Measurements from ENCODE around the gene ENOX1. TPM values are rescaled to one million over a fixed set of nuclear protein-coding genes. Genes with fewer than 3 reads are reported as not detected.

ENOX1 gene
- total and polyA plus RNA-seq, 3 donors from 2014 or later: 11.0 to 14.2 (median 11.5) TPM

DNA sequence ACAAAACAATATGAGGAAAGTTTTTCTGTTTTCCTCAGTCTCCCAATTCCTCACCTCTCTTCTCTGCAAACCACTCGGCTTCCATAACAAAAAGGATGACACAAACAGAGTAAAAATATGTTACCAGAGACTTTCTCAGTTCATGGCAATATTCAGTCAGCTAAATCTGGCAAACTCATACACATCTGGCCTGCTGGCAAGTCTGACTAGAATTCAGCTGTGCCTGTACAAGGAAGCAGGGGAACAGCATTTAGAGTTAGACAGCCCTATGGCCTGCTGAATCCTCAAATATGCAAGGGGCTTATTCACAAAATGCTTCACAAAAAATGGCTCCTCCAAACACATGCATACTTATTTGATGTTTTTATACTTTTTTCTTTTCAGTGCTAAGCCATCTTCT lies 227.8 kb downstream of the ENOX1 start:
- H3K4me3 ChIP-seq: no peak overlapping the region
- H3K9me3 ChIP-seq: no peaks in the 10 kb centered on the region
- H3K4me1 ChIP-seq: no peaks in the 10 kb centered on the region
- no peak overlapping the region for H3K27ac ChIP-seq
- H3K27me3 ChIP-seq: no peaks in the 10 kb centered on the region
- intact Hi-C loops (cut with DNase I; ENCODE audit: low total_unique reads): no loop called here
- no peaks in the 10 kb centered on the region for H3K36me3 ChIP-seq (ENCODE audit: low read depth, missing control alignments)
- TF ChIP-seq, protein P1, sequence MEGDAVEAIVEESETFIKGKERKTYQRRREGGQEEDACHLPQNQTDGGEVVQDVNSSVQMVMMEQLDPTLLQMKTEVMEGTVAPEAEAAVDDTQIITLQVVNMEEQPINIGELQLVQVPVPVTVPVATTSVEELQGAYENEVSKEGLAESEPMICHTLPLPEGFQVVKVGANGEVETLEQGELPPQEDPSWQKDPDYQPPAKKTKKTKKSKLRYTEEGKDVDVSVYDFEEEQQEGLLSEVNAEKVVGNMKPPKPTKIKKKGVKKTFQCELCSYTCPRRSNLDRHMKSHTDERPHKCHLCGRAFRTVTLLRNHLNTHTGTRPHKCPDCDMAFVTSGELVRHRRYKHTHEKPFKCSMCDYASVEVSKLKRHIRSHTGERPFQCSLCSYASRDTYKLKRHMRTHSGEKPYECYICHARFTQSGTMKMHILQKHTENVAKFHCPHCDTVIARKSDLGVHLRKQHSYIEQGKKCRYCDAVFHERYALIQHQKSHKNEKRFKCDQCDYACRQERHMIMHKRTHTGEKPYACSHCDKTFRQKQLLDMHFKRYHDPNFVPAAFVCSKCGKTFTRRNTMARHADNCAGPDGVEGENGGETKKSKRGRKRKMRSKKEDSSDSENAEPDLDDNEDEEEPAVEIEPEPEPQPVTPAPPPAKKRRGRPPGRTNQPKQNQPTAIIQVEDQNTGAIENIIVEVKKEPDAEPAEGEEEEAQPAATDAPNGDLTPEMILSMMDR (IDR thresholded peaks at IDR 0.05): no peak
- no peak for TF ChIP-seq POLR2A (IDR thresholded peaks at IDR 0.05)
- 85 to 88% methylated on average over 1 of the region's 1 CpG for WGBS, 2 donors
- no peak for DNase-seq

DNA sequence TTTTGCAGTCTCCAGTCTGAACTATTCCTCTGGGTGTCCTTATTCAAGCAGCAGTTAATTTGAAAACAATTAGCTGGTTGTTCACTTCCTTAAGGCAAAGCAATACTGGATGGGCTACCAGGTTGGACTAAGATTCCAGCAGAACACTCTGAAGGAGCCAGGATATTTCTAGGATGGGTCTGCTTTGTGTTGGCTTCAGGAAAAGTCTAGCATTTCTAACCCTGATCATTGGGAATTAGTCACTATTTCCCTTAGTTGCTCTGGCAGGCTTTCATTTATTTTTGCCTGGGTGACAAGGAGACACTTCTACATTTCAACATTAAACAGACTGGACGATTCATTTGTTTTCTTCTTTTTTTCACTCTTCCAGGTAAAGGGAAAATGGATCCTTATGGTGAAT lies 228.4 kb downstream of the ENOX1 start:
- H3K27me3 ChIP-seq: no peaks in the 10 kb centered on the region
- H3K36me3 ChIP-seq (ENCODE audit: low read depth, missing control alignments): no peaks in the 10 kb centered on the region
- intact Hi-C loops (cut with DNase I; ENCODE audit: low total_unique reads): no loop called here
- no peaks in the 10 kb centered on the region for H3K9me3 ChIP-seq
- no peak for DNase-seq
- 83 to 90% methylated on average over 1 of the region's 1 CpG for WGBS, 2 donors
- no peaks in the 10 kb centered on the region for H3K4me1 ChIP-seq
- H3K27ac ChIP-seq: no peak overlapping the region
- no peak overlapping the region for H3K4me3 ChIP-seq
- TF ChIP-seq, protein P1 (IDR thresholded peaks at IDR 0.05): no peak
- no peak for TF ChIP-seq POLR2A (IDR thresholded peaks at IDR 0.05)

DNA sequence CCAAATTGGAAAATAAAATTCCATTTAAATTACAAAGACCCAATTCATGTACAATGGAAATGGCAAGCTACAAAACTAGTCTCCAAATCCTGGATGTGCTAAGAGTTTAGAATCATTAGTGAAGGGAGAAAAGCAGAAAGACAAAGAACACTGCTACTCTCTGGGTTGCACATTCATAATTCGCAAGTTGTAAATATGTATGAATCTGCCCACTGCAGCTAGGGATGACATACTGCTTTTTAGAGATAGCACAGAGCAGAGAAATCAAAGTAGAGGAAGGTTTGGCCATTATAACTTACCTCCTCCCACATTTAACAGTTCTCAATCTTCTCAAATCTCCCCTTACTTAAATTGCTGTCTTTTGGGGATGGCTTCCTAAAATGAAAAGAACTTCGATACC lies 231.1 kb downstream of the ENOX1 start:
- H3K4me1 ChIP-seq: no peaks in the 10 kb centered on the region
- H3K4me3 ChIP-seq: no peak overlapping the region
- no peak for DNase-seq
- no peaks in the 10 kb centered on the region for H3K36me3 ChIP-seq (ENCODE audit: low read depth, missing control alignments)
- TF ChIP-seq, protein P1 (IDR thresholded peaks at IDR 0.05): no peak
- no peak for TF ChIP-seq POLR2A (IDR thresholded peaks at IDR 0.05)
- 85 to 96% methylated on average over 2 of the region's 2 CpGs for WGBS, 2 donors
- H3K27ac ChIP-seq: no peak overlapping the region
- intact Hi-C loops (cut with DNase I; ENCODE audit: low total_unique reads): no loop called here
- no peaks in the 10 kb centered on the region for H3K27me3 ChIP-seq
- no peaks in the 10 kb centered on the region for H3K9me3 ChIP-seq

DNA sequence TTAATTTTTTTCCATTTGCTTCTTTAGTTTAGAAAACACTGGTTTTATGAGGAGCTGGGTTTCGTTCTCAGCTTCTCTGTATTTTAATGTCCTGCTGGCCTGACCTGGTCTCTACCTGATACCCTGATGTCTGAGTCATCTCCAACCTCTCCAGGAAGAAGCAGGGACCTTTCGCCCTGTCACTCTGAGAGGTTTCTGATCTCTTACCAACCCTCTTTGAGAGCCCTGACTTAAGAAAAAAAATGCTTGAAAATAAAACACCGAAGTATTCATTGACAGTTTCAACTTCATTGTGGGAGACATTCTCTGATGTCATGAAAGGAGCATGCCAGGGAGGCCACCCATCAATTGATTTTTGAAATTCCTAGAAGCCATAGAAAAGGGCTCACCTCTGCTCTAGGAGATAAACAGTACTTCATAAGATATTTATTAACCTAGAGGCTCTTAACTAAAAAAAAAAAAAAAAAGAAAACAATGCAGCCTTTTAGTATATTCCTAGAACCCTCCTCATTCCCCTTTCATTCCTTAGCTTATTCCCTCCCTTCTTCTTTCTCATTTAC lies 234.8 kb downstream of the ENOX1 start:
- WGBS, 2 donors: 90 to 92% methylated on average over 3 of the region's 3 CpGs
- no peak overlapping the region for H3K4me3 ChIP-seq
- DNase-seq: no peak
- intact Hi-C loops (cut with DNase I; ENCODE audit: low total_unique reads): no loop called here
- H3K27ac ChIP-seq: no peak overlapping the region
- no peak for TF ChIP-seq POLR2A (IDR thresholded peaks at IDR 0.05)
- TF ChIP-seq, protein P1 (IDR thresholded peaks at IDR 0.05): no peak
- no peaks in the 10 kb centered on the region for H3K36me3 ChIP-seq (ENCODE audit: low read depth, missing control alignments)
- no peaks in the 10 kb centered on the region for H3K27me3 ChIP-seq
- H3K9me3 ChIP-seq: no peaks in the 10 kb centered on the region
- peaks cover 2% of the 10 kb centered on the region for H3K4me1 ChIP-seq

DNA sequence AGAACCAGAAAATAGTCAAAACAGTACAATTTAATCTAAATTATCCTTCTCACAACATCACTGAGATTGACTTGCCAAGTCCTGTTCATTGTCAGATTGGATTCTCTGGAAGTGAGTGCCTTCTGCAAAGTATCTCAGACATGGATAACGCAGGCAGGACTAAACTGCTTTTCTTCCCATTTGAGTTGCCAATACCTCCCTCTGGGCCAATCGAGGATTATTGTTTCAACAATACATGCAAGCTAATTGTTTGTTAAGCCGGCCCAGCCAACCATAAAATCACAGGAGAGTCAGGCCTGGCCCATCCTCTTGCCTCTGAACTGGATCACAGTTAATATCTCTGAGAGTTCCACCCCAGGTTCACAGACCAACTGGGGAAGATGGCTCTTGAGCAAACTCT lies 240.0 kb downstream of the ENOX1 start:
- WGBS, 2 donors: 53 to 62% methylated on average over 3 of the region's 3 CpGs
- intact Hi-C loops (cut with DNase I; ENCODE audit: low total_unique reads): no loop called here
- TF ChIP-seq, protein P1 (IDR thresholded peaks at IDR 0.05): no peak
- no peak for TF ChIP-seq POLR2A (IDR thresholded peaks at IDR 0.05)
- no peak for DNase-seq
- Histone ChIP-seq H3K4me1 (peaks cover 23% of the 10 kb centered on the region), H3K36me3 (ENCODE audit: low read depth, missing control alignments) (no peaks in the 10 kb centered on the region), H3K9me3 (no peaks in the 10 kb centered on the region), H3K27me3 (no peaks in the 10 kb centered on the region), H3K4me3 (no peak overlapping the region), H3K27ac (no peak overlapping the region)

Measured in testis (tissue), 3 donors.